ENCODE results near the gene TBC1D17.
"Not testable (repeated sequence)": the region's sequence is repeated elsewhere in the genome, so short reads cannot be mapped to it uniquely, and the experiment has no call there.

TBC1D17 gene

GRCh38 chr19:49924004-49924880 is 46.7 kb downstream of the TBC1D17 start:
- no peak for DNase-seq

GRCh38 chr19:49924881-49925210 is 47.3 kb downstream of the TBC1D17 start:
- not testable (repeated sequence) for DNase-seq

GRCh38 chr19:49925486-49925885 is 48.0 kb downstream of the TBC1D17 start:
- no peak for DNase-seq

GRCh38 chr19:49926515-49926914 is 49.0 kb downstream of the TBC1D17 start:
- DNase-seq, result no peak

- no peak for DNase-seq
Measured at GRCh38 chr19:49927526-49928264, 50.2 kb downstream of the TBC1D17 start.

- peak; percentile 91 for DNase-seq
Measured at GRCh38 chr19:49929121-49929610, 51.7 kb downstream of the TBC1D17 start, which contains the start of the genes ATF5 and NUP62. TSS of gene ATF5 (plus strand) at chr19:49929205. CDS start at chr19:49930851, 1,646 bp downstream. TSS of gene NUP62 (minus strand) at chr19:49929504. CDS start at chr19:49909807, 19,697 bp downstream.

- peak; percentile 84 for DNase-seq
Measured at GRCh38 chr19:49929611-49930482, 52.3 kb downstream of the TBC1D17 start.

- DNase-seq, result no peak
Measured at GRCh38 chr19:49930483-49931011, 53.0 kb downstream of the TBC1D17 start.

GRCh38 chr19:49931293-49932040 is 54.0 kb downstream of the TBC1D17 start:
- DNase-seq, result no peak

GRCh38 chr19:49932041-49932451 is 54.5 kb downstream of the TBC1D17 start:
- DNase-seq, result no peak

GRCh38 chr19:49932731-49933131 is 55.2 kb downstream of the TBC1D17 start:
- no peak for DNase-seq

GRCh38 chr19:49933643-49934042 is 56.1 kb downstream of the TBC1D17 start:
- no peak for DNase-seq

GRCh38 chr19:49936549-49936948 is 59.0 kb downstream of the TBC1D17 start:
- no peak for DNase-seq

GRCh38 chr19:49937750-49938381 is 60.4 kb downstream of the TBC1D17 start:
- peak; percentile 43 for DNase-seq
